GOT3 (cell line): ENCODE measurements around the gene RNF157.

Experiments used
- DNase-seq: peaks from one replicate; lab custom pipeline; 2025; ENCODE audit warnings: mixed read lengths; lab: John Stamatoyannopoulos, UW

The RNF157 gene

DNA sequence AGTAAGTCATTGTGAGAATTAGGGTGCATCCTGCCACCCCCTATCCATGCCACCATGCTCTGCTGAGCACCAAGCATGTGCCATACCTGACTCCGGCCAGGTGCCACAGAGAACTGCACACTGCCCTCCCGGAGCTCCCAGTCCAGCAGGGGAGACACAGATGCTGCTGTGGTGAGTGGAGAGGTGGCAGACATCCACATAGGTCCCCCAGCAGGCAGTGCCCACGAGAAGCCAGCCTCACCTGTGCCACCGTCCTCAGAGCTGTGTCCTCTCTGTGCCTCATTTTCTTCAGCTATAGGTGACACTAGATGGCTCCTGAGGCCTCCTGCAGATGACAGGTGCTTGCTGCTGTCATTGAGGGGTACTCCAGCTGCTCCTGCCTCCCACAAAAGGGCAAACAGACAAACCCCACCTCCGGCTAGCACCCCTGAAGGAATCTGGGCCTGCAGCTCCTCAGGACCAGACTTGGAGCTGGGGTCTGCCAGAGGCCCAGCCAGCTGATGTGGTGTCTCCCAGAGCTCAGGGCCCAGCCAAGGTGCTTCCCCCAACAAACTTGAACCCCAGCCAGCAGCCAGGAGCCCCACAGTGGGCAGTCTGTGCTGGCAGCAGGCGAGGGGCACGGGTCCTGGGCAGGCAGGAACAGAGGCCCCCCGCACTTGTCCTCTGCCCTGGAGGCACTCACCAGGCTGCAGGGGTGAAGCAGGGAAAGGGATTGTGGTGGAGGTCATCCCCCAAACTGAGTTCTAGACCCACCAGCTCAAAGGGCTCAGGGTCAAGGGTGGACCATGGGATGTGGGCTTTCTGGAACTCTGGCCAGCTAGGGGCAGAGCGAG lies 116.3 kb downstream of the RNF157 start:
- DNase-seq, result no peak

DNA sequence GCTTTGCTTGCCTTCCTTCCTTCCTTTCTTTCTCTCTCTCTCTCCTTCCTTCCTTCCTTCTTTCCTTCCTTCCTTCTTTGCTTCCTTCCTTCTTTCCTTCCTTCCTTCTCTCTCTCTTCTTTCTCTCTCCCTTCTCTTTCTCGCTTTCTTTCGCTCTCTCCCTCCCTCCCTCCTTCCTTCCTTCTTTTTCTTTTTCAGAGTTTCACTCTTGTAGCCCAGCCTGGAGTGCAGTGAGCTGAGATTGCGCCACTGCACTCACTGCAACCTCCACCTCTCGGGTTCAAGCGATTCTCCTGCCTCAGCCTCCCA lies 117.1 kb downstream of the RNF157 start:
- DNase-seq, result no peak

DNA sequence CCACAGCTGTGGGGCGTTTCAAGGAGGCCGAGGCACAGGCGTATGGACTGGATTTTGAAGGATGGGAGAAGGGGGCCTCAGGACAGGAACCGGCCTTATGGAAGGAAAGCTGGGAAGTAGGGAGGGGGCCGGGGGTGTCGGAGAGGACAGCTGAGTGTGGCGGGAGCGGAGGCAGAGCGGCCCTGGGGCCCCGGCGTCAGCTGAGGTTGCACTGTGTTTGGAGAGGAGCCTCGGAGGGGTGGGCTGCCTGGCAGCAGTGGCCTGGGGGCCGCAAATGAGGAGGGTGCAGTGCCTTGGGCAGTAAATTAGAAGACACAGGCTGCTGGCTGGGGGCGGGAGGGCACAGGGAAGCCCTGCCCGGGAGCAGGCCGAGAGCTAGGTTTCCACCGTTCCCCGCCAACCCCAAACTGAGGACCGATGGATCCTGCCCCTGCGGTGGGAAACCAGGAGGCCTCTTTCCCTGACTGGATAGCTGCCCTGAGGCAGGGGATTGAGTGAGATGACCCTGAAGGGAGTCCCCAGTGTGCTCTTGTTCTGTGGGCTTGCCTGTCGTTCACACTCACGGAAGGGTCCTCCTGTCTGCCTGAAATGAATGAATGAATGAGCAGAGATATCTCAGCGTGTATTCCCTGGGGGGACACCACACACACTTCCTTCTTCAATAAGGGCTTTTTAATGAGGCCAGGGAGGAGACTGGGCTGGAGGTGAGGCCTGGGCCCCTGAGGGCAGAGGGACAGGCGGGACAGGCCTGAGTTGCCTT lies 117.7 kb downstream of the RNF157 start:
- no peak for DNase-seq

DNA sequence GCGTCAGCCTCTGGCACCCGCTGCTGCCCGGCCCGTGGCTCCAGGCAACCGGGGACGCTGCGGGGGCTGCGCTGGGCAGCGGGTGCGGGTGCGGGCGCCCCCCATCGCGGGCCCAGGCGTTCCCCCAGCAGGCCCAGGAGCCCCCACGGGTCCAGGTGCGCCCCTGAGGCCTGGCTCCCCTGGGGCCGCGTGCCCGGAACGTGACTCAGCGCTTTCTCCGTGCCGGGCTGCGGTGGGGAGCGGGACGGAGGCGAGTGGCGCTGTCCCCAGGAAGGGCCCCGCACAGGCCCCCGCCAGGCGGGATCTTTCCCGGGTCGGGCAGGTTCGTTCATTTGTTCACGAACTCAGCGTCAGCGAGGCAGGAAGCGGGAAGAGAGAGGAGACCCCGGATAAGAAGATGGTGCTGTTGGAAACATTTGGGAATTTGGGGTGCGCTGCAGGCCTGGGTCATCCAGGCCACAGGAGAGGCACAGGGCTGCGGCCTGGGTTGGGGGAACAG lies 118.3 kb downstream of the RNF157 start:
- no peak for DNase-seq

DNA sequence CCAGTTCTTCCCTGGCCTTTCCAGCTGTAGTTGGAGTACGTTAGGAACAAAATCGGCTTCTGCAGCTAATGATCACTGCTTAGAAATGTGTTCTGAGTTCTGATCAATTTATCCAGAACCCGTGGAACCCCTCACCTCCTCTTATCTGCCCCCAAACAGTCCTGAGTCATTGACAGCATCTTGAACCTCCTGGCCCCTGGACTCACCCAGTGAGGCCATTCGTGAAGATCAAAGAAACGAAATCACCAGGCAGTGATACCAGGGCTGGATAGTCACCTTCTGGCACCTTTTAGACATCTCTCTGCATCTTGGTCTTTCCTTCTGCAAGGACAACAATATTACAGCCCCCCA lies 119.7 kb downstream of the RNF157 start:
- DNase-seq, result no peak

DNA sequence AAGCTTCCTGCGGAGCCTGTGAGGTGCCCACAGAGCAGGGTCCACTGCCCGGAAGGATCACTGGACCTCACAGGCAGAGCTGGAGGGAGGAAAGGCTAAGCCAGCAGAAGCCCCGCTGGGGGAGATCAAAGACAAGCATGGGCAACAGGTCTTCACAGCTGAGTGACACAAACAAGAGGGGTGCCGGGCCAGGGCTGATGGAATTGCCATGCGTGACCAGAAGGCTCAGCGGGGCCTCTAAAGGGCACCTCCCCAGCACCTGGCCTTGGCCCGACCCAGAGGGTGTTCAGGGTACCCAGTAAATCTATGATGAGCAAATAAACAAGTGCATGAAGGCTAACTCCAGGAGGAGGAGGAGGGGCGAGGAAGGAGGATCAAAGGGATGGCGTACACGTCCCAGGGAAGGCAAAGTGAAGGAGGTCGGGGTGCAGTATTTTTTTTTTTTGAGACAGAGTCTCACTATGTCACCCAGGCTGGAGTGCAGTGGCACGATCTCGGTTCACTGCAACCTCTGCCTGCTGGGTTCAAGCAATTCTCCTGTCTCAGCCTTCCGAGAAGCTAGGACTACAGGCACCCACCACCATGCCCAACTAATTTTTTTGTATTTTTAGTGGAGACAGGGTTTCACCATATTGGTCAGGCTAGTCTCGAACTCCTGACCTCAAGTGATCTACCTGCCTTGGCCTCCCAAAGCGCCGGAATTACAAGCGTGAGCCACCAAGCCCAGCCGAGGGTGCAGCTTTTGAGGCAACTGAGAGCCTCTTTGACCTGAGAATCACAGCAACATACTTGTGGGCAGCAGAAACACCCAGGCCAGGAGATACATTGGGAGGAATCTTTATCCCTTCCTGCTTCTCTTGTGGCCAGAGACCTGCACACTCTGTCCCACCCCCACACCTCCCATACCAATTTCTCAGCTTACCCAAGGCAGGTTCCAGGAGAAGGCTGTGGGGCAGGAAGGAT lies 120.6 kb downstream of the RNF157 start:
- no peak for DNase-seq

DNA sequence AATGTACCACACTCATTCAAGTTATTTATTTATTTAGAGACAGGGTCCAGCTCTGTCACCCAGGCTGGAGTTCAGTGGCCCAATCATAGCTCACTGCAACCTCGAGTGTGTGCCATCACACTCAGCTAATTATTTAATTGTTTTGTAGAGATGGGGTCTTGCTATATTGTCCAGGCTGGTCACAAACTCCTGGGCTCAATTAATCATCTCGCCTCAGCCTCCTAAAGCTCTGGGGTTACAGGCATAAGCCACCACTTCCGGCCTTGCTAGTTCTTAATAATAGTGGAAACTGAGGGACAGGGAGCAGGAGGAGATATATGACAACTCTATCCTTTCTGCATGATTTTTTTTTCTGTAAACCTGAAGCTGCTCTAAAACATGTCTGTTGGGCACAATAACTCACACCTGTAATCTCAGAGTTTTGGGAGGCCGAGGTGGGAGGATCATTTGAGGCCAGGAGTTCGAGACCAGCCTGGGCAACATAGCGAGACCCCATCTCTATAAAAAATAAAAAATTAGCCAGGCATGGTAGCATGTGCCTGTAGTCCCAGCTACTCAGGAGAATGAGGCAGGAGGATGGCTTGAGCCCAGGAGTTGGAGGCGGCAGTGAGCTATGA lies 125.0 kb downstream of the RNF157 start:
- no peak for DNase-seq

DNA sequence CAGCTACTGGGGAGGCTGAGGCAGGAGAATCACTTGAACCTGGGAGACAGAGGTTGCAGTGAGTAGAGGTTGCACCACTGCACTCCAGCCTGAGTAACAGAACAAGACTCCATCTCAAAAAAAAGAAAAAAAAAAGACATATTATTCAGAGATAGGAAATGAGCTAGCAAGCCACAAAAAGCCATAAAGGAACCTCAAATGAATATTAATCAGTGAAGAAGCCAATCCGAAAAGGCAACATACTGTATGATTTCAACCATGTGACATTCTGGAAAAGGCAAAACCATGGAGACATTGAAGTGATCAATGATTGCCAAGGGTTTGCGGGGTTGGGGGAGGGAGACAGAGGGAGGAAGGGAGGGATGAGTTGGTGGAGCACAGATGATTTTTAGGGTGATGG lies 128.3 kb downstream of the RNF157 start:
- no peak for DNase-seq

DNA sequence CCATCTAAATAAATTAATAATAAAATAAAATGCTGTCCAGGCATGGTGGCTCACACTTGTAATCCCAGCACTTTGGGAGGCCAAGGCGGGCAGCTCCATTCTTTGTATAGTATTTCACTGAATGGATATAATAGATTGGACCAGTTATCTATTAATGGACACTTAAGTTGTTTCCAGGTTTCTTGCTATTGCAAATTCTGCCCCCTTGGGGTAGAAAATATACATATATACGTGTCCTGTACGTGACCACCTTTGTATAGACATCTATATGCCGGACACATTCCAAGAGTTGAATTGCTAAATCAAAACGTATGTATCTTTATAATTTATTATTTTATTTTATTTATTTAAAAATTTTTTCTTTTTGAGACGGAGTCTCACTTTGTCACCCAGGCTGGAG lies 132.8 kb downstream of the RNF157 start:
- no peak for DNase-seq

DNA sequence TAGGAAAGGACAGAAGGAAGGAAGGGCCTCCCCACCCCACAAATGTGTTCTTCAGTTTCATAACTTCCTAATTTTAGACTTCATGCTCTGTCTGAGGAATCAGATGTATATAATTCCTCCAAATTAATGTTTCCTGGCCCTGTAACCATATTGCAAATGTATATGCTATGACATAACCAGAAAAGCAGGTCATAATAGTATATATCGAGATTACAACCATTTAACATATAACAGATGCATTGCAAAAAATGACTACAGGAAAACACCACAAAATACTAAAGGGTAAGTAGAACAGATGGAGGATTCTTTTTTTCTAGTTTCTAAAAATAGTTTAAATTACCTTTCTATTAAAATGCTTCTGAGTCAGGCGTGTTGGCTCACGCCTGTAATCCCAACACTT lies 133.6 kb downstream of the RNF157 start:
- no peak for DNase-seq

DNA sequence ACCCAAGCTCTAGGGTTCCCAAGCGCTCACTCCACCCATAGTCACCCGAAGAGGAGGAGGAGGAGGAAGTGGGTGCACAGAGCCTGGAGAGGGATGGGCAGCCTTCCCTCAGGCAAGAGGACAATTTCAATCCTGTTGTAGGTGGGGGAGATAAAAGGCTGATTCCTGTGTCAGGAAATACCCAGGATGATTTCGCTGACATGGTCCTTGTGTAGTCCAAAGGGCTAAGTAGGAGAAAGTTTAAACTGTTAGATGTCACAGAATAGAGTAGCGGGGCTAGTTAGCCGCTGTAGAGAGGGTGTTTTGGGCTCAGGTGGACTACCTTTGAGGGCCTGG lies 135.4 kb downstream of the RNF157 start:
- DNase-seq, result no peak

DNA sequence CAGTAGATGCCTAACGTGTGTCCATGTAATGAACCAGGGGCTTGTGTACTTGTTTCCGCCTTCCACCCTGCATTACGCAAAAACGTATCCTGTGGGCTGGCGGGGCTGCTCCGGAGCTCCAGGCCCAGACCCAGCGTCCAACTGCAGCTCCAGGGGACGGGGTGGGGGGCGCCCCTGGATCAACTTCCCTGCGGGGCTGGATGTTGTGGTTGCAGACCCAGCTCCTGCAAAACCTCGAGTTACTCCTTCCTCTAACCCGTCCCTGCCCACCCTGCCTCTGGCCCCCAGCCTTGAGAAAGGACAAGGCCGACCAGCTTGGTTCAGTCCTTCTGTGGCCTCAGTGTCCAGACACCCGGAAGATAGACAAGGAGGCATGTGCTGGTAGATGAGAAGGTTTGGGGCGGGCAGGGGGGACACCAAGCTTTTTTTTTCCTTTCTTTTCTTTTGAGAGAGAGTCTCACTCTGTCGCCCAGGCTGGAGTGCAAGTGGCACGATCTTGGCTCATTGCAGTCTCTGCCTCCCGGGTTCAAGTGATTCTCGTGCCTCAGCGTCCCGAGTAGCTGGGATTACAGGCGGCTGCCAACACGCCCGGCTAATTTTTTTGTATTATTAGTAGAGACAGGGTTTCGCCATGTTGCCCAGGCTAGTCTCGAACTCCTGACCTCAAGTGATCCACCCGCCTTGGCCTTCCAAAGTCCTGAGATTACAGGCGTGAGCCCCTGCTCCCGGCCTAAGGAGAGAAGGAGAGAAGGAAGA lies 136.0 kb downstream of the RNF157 start:
- no peak for DNase-seq

DNA sequence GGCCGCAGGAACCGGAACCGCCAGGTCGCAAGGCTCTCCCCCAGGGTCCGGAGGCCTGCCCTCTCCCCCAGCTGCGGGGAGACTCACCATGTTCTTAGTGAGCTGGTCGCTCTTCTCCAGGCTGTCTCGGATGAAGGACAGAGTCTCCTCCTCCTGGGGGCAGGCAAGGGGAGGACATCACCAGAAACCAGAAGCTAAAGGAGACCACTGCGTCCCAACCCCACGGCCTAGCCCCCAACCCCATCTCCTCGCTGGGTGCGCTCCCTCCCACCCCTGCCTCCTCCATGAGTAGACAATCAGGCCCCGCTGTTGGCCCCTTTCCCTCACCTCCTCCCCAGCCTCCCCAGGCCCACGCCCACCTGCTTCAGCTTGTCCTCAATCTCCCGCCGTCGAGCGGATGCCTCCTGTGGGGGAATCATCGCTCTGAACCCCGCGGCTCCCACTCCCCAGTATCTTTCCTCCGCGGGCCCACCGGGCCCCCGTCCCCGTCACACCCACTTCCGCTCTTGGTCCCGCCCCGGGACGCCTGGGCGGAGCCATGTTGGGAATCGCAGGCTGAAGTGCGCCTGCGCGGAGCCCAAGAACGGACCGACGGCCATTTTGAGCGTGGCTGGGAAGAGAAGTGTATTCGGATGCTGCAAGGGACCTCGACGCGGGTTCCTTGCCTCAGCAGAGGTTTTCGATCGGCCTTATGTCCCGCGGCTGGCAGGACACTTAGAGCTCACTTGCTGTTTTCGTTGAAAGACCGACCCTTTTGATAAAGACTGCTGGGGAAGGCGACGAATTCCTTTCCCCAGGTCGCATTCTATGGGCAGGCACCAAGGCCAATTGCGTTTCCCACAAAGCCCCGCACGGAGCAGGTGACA lies 136.8 kb downstream of the RNF157 start, which contains the start of gene EXOC7:
EXOC7 (minus strand) TSS at position 514 of the 866 bp plus-strand sequence; CDS start at position 419, 95 bp downstream.
- peak; percentile 85 for DNase-seq

DNA sequence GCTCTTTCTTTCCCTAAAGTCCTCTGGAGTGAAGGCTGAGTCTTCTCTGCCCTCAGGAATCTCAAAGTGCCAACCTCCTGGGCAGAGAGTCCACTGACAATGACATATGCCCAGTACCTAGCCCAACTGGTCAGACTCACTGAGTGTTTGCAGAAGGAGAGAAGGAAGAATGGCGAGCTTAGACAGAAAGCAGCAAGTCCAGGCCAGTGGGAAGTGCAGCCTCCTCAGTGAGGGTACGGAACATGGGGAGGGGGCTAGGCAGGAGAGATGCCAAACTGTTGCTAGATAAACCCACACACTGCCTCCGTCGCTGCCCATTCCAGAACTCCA lies 137.4 kb downstream of the RNF157 start:
- no peak for DNase-seq

DNA sequence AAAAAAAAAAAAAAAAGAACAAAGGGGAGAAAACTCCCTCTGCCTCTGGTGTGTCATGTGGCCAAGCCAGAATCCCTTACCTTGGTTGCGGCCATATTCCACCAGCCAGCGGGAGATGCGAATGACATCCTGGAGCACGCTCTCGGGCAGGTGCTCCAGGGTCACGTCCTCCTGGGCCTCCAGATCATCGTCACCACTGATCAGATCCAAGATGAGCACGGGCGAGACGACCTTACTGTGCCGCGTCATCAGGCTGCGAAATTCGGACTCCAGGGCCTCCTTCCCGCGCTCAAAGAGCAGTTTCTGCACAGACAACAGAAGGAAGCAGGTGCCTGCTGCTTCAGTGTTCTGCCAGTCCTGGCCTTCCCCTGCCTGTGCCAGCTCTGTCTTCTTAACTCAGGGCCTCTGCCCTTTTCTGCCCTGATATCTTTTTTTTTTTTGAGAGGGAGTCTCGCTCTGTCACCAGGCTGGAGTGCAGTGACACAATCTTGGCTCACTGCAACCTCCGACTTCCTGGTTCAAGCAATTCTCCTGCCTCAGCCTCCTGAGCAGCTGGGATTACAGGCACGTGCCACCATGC lies 142.5 kb downstream of the RNF157 start:
- no peak for DNase-seq

DNA sequence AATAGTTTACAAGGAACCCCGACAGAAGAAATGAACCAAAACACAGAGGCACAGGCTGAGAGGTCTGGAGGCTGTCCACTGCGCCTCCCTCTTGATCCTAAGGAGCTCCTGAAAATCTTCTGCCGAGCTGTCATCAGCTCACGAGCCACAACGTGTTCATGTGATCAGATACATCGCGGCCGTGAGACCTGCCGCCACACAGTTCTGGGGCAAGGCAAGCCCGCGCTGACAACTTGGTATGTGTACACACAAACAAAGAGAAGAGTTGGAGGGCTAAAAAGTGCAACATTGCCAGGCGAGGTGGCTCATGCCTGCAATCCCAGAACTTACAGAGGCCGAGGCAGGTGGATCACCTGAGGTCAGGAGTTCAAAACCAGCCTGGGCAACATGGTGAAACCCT lies 144.3 kb downstream of the RNF157 start:
- no peak for DNase-seq

DNA sequence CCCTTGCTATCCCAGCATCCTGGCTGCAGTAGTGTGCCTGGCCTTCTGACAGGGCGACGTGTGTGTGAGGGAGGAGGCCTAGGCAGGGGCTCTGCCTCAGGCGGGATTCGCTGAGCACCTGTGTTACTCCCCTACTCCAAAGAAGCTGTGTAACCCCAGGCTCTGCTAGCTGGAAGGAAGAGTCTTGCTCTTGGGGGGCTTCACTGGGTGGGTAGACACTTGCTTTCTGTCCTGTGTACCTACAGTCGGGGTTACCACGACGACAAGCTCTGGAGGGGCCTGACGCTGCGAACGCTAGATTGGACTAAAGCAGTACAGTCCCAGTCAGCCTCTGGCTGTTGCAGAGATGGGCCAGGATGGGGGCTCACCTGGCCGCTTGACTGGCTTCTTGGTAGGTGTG lies 146.2 kb downstream of the RNF157 start:
- no peak for DNase-seq

DNA sequence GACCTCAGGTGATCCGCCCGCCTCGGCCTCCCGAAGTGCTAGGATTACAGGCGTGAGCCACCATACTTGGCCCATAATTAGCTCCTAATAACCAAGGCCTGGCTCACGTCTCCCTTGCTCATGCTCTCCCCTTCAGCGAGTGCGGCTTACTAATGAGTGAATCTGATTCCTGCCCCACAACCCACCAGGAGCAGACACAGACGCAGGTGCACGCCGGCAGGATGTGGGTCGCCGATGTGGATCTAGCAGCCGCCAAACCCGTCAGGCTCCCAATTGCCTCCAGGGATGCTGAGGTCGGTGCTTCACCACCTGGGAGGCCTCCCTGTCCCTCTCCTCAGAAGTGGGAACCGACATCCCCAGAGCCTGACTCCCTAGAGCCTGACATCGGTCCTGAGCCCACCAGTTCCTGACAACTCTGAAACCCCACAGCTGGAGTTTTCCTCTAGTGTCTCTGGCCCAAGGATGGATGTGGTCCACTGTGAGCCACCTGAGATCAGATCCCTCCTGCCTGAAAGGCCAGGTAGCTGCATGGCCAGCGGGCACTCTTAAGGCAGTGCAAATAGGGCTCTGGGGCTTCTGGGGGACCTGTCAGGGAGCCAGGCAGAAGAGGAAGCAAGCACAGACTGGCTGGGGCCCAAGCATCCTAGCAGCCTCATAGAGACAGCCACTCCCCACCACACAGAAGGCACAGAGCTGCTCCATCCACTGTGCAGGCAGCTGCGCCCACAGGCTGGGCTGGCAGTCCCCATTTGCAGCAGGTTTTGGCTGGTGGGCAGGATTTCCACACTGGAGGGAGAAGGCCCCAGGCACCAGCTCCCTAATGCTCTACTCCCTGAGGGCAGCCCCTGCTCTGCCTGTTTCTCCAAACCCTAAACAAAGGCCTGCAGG lies 147.5 kb downstream of the RNF157 start:
- DNase-seq, result no peak
